SK-N-SH treated with all-trans-retinoic acid at 6 μM for 48 hours (cell line): Measurements from ENCODE around the gene CDCP1.

ENCODE experiments used
- GLIS3 ChIP-seq: fragments of 250-450 bp; sonication (Bioruptor Pico); IDR thresholded peaks from 2 replicates; pipeline ENCODE4 v1.5.0; 2020; ENCODE audit warnings: mild to moderate bottlenecking, moderate library complexity
- ISL1 ChIP-seq: fragments of 250-450 bp; sonication (Bioruptor Pico); IDR thresholded peaks from 2 replicates; pipeline ENCODE4 v2.1.2; 2022; ENCODE audit warnings: mild to moderate bottlenecking, moderate library complexity
- OSR1 ChIP-seq: fragments of 250-450 bp; sonication (Bioruptor Pico); IDR thresholded peaks from 2 replicates; pipeline ENCODE4 v1.8.0; 2022; ENCODE audit warnings: moderate library complexity, mild to moderate bottlenecking, inconsistent platforms
- PATZ1 ChIP-seq: fragments of 250-450 bp; sonication (Bioruptor Pico); IDR thresholded peaks from 2 replicates; pipeline ENCODE4 v1.8.0; 2020; ENCODE audit warnings: mild to moderate bottlenecking, moderate library complexity, borderline replicate concordance
- PPARA ChIP-seq: fragments of 250-450 bp; sonication (Bioruptor Pico); IDR thresholded peaks from 2 replicates; pipeline ENCODE4 v1.5.0; 2020; ENCODE audit warnings: mild to moderate bottlenecking, borderline replicate concordance
- SNAI2 ChIP-seq: fragments of 250-450 bp; sonication (Bioruptor Pico); IDR thresholded peaks from 2 replicates; pipeline ENCODE4 v1.5.0; 2020; ENCODE audit warnings: mild to moderate bottlenecking, moderate library complexity
- ZFP30 ChIP-seq: fragments of 450-650 bp; formaldehyde crosslinking; IDR thresholded peaks from 2 replicates; pipeline ENCODE4 v1.5.0; 2022; ENCODE audit warnings: mild to moderate bottlenecking, moderate library complexity
- ZNF565 ChIP-seq: fragments of 450-650 bp; formaldehyde crosslinking; conservative IDR thresholded peaks from 2 replicates; pipeline ENCODE4 v1.5.0; 2020; ENCODE audit warnings: low read depth, mild to moderate bottlenecking, moderate library complexity
- ZNF70 ChIP-seq: fragments of 450-650 bp; formaldehyde crosslinking; IDR thresholded peaks from 2 replicates; pipeline ENCODE4 v1.5.0; 2020; ENCODE audit warnings: mild to moderate bottlenecking, moderate library complexity
- TF ChIP-seq, protein P1 (sequence below): fragments of 250-450 bp; sonication (Bioruptor Pico); IDR thresholded peaks from 2 replicates; pipeline ENCODE4 v1.5.1; 2020; ENCODE audit warnings: low read depth, mild to moderate bottlenecking, moderate library complexity
- TF ChIP-seq, protein P2 (sequence below): fragments of 250-450 bp; sonication (Bioruptor Pico); IDR thresholded peaks from 2 replicates; pipeline ENCODE4 v1.5.1; 2021; ENCODE audit warnings: mild to moderate bottlenecking, moderate library complexity

GRCh38 chr3:45176912-45177311, 30.7 kb upstream of the CDCP1 start:
- no peak for TF ChIP-seq PATZ1 (CRISPR knock-in tag)
- no peak for TF ChIP-seq ZFP30 (CRISPR knock-in tag)
- no peak for TF ChIP-seq ZNF70 (CRISPR knock-in tag)
- no peak for TF ChIP-seq ZNF565 (CRISPR knock-in tag)
- TF ChIP-seq, protein P1, sequence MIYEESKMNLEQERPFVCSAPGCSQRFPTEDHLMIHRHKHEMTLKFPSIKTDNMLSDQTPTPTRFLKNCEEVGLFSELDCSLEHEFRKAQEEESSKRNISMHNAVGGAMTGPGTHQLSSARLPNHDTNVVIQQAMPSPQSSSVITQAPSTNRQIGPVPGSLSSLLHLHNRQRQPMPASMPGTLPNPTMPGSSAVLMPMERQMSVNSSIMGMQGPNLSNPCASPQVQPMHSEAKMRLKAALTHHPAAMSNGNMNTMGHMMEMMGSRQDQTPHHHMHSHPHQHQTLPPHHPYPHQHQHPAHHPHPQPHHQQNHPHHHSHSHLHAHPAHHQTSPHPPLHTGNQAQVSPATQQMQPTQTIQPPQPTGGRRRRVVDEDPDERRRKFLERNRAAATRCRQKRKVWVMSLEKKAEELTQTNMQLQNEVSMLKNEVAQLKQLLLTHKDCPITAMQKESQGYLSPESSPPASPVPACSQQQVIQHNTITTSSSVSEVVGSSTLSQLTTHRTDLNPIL, result no peak
- TF ChIP-seq OSR1 (CRISPR knock-in tag), result no peak
- no peak for TF ChIP-seq PPARA (CRISPR knock-in tag)
- no peak for TF ChIP-seq SNAI2 (CRISPR knock-in tag)
- no peak for TF ChIP-seq GLIS3 (CRISPR knock-in tag)
- TF ChIP-seq ISL1, result no peak
- TF ChIP-seq, protein P2, sequence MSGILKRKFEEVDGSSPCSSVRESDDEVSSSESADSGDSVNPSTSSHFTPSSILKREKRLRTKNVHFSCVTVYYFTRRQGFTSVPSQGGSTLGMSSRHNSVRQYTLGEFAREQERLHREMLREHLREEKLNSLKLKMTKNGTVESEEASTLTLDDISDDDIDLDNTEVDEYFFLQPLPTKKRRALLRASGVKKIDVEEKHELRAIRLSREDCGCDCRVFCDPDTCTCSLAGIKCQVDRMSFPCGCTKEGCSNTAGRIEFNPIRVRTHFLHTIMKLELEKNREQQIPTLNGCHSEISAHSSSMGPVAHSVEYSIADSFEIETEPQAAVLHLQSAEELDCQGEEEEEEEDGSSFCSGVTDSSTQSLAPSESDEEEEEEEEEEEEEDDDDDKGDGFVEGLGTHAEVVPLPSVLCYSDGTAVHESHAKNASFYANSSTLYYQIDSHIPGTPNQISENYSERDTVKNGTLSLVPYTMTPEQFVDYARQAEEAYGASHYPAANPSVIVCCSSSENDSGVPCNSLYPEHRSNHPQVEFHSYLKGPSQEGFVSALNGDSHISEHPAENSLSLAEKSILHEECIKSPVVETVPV (CRISPR knock-in tag), result no peak
